HEK293 (cell line): ENCODE data around the gene OLA1.

Source experiments
- CTCF ChIP-seq: fragments of 450-650 bp; formaldehyde crosslinking; IDR thresholded peaks from 2 replicates; pipeline ENCODE4 v1.5.1; 2016; ENCODE audit warnings: missing biosample characterization, missing genetic modification characterization
- REST ChIP-seq: fragments of 450-650 bp; formaldehyde crosslinking; IDR thresholded peaks from 2 replicates; pipeline ENCODE4 v1.5.1; 2016; ENCODE audit warnings: missing biosample characterization, missing genetic modification characterization
- ZNF311 ChIP-seq: fragments of 450-650 bp; formaldehyde crosslinking; IDR thresholded peaks from 2 replicates; pipeline ENCODE4 v1.5.1; 2017; ENCODE audit warnings: missing biosample characterization, missing genetic modification characterization, borderline replicate concordance
- ZNF560 ChIP-seq: fragments of 450-650 bp; formaldehyde crosslinking; IDR thresholded peaks from 2 replicates; pipeline ENCODE4 v1.5.1; 2017; ENCODE audit warnings: missing biosample characterization, missing genetic modification characterization, borderline replicate concordance
- ZNF658 ChIP-seq: fragments of 450-650 bp; formaldehyde crosslinking; IDR thresholded peaks from 2 replicates; pipeline ENCODE4; 2016; ENCODE audit warnings: missing biosample characterization, missing genetic modification characterization

DNA sequence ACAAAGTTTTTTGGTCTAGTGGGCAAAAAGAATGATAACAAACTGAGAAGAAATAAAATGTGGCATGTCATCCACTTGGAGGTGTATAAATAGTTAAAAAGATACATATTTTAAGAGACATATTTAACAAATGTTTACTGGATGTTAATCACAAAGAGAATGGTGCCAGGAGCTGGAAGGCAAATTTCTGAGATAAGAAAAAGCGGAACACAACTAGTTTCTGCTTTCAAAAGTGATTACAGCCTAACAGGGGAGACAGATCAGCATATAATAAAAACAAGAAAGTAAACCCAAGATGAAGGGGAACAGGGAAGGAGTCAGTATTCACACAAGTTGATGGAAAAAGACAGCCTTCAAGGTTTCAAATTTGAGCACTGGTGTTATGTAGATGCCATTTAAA is 91.3 kb downstream of the OLA1 start:
- TF ChIP-seq CTCF, result no peak
- TF ChIP-seq ZNF311 (tag by site-specific recombination), result no peak
- TF ChIP-seq ZNF560 (tag by site-specific recombination), result no peak
- TF ChIP-seq REST (tag by site-specific recombination), result no peak
- TF ChIP-seq ZNF658 (tag by site-specific recombination), result no peak
